Transverse colon (tissue), 4 donors: ENCODE measurements around the gene TBC1D16. TPM values are rescaled to one million over a fixed set of nuclear protein-coding genes. Genes with fewer than 3 reads are reported as not detected.

ENCODE experiments used
- DNase-seq: peaks from one replicate; pipeline ENCODE4 v3.0.0-alpha.2; 2019
- H3K27ac ChIP-seq, 4 donors: fragments of 200-600 bp; sonication (generic); 2 replicates each; pipeline ENCODE4 v1.5.1; 2016 to 2018; ENCODE audit warnings: inconsistent platforms in 4 of 4
- H3K27me3 ChIP-seq: fragments of 200-600 bp; sonication (generic); 2 replicates; pipeline ENCODE4 v1.5.1; 2017; ENCODE audit warnings: inconsistent platforms
- H3K36me3 ChIP-seq, 4 donors: fragments of 200-600 bp; sonication (generic); 2 replicates each; pipeline ENCODE4 v1.5.1; 2017 to 2019; ENCODE audit warnings: inconsistent platforms in 4 of 4
- H3K4me1 ChIP-seq, 4 donors: fragments of 200-600 bp; sonication (generic); 2 replicates each; pipeline ENCODE4 v1.5.1; 2017 to 2020; ENCODE audit warnings: inconsistent platforms in 4 of 4
- H3K4me3 ChIP-seq, 4 donors: fragments of 200-600 bp; sonication (generic); 1 replicate in 1 of 4; 2 replicates in 3 of 4; pipeline versions ENCODE4 v1.5.1 to v1.6.1; 2017 to 2019; ENCODE audit warnings: inconsistent platforms in 4 of 4
- H3K9me3 ChIP-seq, 2 donors: fragments of 200-600 bp; sonication (generic); 2 replicates each; pipeline ENCODE4 v1.5.1; 2017 to 2019; ENCODE audit warnings: inconsistent platforms in 2 of 2
- EP300 ChIP-seq: sonication (generic); formaldehyde crosslinking; IDR thresholded peaks from one replicate; pipeline ENCODE4 v1.6.1; 2017; ENCODE audit warnings: antibody characterized with exemption, low read depth
- POLR2A ChIP-seq: fragments of 450-650 bp; IDR thresholded peaks from one replicate; pipeline ENCODE4 v1.6.1; 2016; ENCODE audit warnings: antibody characterized with exemption, mild to moderate bottlenecking, moderate library complexity
- POLR2AphosphoS5 ChIP-seq, 3 donors: sonication (generic); formaldehyde crosslinking; IDR thresholded peaks; one replicate each; pipeline ENCODE4 v1.6.1; 2016; ENCODE audit warnings: antibody characterized with exemption in 3 of 3
- WGBS, 2 donors: methylation state at CpG; one replicate each; pipeline ENCODE4 v1.1.5; 2018; ENCODE audit warnings: low coverage in 1 of 2; 5-methylcytosine and 5-hydroxymethylcytosine counted together
- in situ Hi-C, 4 donors: fragments of 200-750 bp; cut with MboI; loops; one replicate each; pipeline versions ENCODE4 v1.15.0 to v1.15.1; 2017; ENCODE audit warnings: low sequenced_read_pairs in 3 of 4, low pct_ligation_motif_present in 1 of 4, low pct_unique_long_range_greater_than_20kb in 1 of 4
- intact Hi-C: fragments of 100-400 bp; cut with DNase I; formaldehyde crosslinking; loops from one replicate; pipeline ENCODE4 v1.15.1; 2023; ENCODE audit warnings: low total_unique reads
- total RNA-seq, 4 donors: library from RNA; depleted of rRNA; stranded (reverse); fragments of >200 nt; gene quantifications; one replicate each; pipeline ENCODE4 v1.1.0, GENCODE V29; 2016
- TF ChIP-seq, protein P1 (sequence below), 5 experiments: fragments of 200-600 bp in 3 of 5; fragments of 450-650 bp in 2 of 5; sonication (generic) in 3 of 5; IDR thresholded peaks; 1 replicate in 2 of 5; 2 replicates in 3 of 5; pipeline ENCODE4 v1.5.1; 2016 to 2017; ENCODE audit warnings: antibody characterized with exemption in 5 of 5, inconsistent platforms in 3 of 5, mild to moderate bottlenecking in 2 of 5, moderate library complexity in 1 of 5

Gene TBC1D16
- total RNA-seq, 4 donors from 2014 or later = 12.3 to 22.4 (median 18.1) TPM

DNA sequence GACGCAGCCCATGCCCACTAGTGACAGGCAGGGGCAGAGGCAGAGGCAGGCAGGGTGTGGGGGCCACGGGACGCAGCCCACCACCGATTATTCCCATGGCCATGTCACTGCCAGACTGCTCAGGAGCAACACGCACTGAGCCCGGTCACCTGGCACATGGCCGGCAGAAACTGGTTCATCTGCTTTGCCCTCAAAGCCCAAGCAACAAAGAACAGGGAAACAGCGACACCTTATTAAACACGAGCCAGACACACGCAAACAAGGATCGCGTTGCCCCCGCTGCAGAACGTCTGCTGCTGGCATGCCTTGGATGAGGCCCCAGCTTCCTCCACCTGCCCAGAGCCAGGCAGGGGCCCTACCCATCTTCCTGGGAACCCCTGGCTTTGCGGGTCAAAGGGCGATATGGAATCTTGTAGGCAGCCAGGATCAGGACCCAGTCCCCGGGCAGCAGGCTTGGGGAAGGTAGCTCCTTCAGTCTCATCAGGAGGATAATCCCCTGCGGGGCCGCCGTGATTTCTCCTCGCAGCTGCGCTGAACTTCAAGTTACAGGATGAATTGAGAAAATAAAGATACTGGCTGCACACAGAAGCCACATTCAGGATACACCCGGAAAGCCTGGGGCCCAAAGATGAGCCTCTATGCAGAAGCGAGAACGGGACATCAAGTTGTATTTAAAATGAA is 4.8 kb downstream of the TBC1D16 start:
- no peaks in the 10 kb centered on the region for H3K36me3 ChIP-seq
- WGBS, 2 donors = 63 to 65% methylated on average over 3 to 25 of the region's 25 CpGs
- no peaks in the 10 kb centered on the region for H3K9me3 ChIP-seq
- H3K27ac ChIP-seq = peak overlapping the region in 3 of 4 donors; percentile 43 to 71 (median 64)
- in situ Hi-C loops = no loop called here
- DNase-seq = peak; percentile 74
- intact Hi-C loops = no loop called here
- no peak overlapping the region for H3K4me3 ChIP-seq
- no peaks in the 10 kb centered on the region for H3K27me3 ChIP-seq
- peaks cover 5 to 40% (median 35%) of the 10 kb centered on the region in 4 donors for H3K4me1 ChIP-seq
- TF ChIP-seq, protein P1, sequence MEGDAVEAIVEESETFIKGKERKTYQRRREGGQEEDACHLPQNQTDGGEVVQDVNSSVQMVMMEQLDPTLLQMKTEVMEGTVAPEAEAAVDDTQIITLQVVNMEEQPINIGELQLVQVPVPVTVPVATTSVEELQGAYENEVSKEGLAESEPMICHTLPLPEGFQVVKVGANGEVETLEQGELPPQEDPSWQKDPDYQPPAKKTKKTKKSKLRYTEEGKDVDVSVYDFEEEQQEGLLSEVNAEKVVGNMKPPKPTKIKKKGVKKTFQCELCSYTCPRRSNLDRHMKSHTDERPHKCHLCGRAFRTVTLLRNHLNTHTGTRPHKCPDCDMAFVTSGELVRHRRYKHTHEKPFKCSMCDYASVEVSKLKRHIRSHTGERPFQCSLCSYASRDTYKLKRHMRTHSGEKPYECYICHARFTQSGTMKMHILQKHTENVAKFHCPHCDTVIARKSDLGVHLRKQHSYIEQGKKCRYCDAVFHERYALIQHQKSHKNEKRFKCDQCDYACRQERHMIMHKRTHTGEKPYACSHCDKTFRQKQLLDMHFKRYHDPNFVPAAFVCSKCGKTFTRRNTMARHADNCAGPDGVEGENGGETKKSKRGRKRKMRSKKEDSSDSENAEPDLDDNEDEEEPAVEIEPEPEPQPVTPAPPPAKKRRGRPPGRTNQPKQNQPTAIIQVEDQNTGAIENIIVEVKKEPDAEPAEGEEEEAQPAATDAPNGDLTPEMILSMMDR (IDR thresholded peaks at IDR 0.05) = no peak
- TF ChIP-seq POLR2AphosphoS5 (IDR thresholded peaks at IDR 0.05) = peak in 1 of 3 donors; percentile 17

DNA sequence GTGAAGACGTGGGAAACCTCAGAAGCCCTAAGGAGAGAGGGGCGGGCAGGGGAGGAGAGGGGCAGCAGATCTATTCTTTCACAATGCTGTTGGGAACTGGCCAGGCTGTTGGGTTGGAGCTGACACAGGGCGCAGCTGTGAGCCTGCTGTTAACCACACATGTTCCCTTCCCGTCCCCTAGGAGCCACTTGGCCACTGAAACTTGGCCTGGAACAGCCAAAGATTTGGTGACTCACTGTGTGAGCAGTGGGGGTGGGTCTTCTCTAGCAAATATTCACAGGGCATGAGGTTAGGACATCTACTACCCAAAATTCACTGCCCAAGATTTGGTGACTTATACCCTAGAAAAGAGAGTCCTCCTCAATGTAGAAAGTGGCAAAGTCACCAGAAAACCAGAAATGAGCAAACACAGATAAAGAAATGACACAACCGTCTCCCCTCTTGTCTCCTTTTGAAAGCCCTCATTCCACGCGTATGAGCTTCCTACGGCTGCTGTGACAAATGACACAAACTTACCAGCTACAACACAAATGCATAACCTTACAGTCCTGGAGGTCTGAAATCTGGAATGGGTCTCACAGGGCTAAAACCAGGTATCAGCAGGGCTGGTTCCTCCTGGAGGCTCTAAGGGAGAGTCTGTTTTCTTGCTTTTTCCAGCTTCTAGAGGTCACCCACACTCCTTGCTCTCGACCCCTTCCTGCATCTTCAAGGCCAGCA is 6.3 kb downstream of the TBC1D16 start:
- intact Hi-C loops = no loop called here
- H3K27ac ChIP-seq = peak overlapping the region; percentile 24 to 71 (median 58)
- H3K36me3 ChIP-seq = no peaks in the 10 kb centered on the region
- TF ChIP-seq POLR2A (no peak), POLR2AphosphoS5 (IDR thresholded peaks at IDR 0.05) (peak; percentile 19 to 52 (median 33))
- TF ChIP-seq, protein P1 (IDR thresholded peaks at IDR 0.05) = no peak
- H3K4me1 ChIP-seq = peaks cover 3 to 43% (median 34%) of the 10 kb centered on the region in 4 donors
- no peak overlapping the region for H3K4me3 ChIP-seq
- H3K9me3 ChIP-seq = no peaks in the 10 kb centered on the region
- no peaks in the 10 kb centered on the region for H3K27me3 ChIP-seq
- DNase-seq = peak; percentile 68
- 64 to 83% methylated on average over 1 to 9 of the region's 9 CpGs for WGBS, 2 donors
- in situ Hi-C loops = no loop called here

DNA sequence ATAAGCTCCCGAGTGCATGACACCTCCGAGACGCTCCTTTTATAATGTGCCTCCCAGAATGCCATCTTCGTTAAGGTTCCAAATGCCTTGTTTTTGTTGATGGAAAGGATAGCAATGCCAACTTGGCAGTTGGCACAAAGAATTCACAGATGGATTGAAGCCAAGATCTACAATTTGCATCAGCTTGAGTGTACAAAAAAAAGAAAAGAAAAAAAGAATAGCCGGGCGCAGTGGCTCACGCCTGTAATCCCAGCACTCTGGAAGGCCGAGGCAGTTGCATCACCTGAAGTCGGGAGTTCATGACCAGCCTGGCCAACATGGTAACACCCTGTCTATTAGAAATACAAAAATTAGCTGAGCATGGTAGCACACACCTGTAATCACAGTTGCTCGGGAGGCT is 7.6 kb downstream of the TBC1D16 start:
- DNase-seq = no peak
- intact Hi-C loops = no loop called here

DNA sequence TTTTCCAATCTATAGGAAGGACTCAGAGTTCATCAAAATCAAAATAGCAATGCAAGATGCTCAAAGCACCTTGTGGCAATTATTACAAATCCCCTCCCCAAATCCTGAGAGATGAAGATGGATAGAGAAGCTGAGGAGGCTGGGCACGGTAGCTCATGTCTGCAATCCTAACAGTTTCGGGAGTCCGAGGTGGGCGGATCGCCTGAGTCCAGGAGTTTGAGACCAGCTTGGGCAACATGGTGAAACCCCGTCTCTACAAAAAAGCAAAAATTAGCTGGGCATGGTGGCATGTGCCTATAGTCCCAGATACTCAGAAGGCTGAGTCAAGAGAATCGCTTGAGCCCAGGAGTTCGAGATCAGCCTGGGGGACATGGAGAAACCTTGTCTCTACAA is 8.6 kb downstream of the TBC1D16 start:
- DNase-seq = no peak
- WGBS, 2 donors = 80 to 92% methylated on average over 2 to 8 of the region's 8 CpGs
- intact Hi-C loops = no loop called here
- H3K36me3 ChIP-seq = no peaks in the 10 kb centered on the region
- H3K4me3 ChIP-seq = no peak overlapping the region
- H3K4me1 ChIP-seq = peaks cover 0 to 56% (median 32%) of the 10 kb centered on the region in 4 donors
- no peak for TF ChIP-seq EP300
- TF ChIP-seq POLR2A = no peak
- TF ChIP-seq POLR2AphosphoS5 (IDR thresholded peaks at IDR 0.05) = no peak
- TF ChIP-seq, protein P1 (IDR thresholded peaks at IDR 0.05) = no peak
- no peak overlapping the region for H3K27ac ChIP-seq
- H3K27me3 ChIP-seq = no peaks in the 10 kb centered on the region
- no peaks in the 10 kb centered on the region for H3K9me3 ChIP-seq
- in situ Hi-C loops = no loop called here

More for the DNA sequence above, 7.6 kb downstream of the TBC1D16 start:
- Histone ChIP-seq H3K27me3 (no peaks in the 10 kb centered on the region), H3K4me1 (peaks cover 0 to 54% (median 32%) of the 10 kb centered on the region in 4 donors), H3K27ac (peak overlapping the region; percentile 17 to 71 (median 30)), H3K9me3 (no peaks in the 10 kb centered on the region), H3K36me3 (no peaks in the 10 kb centered on the region), H3K4me3 (no peak overlapping the region)
- 84 to 96% methylated on average over 5 to 10 of the region's 10 CpGs for WGBS, 2 donors
- in situ Hi-C loops = no loop called here
- TF ChIP-seq POLR2A (no peak), EP300 (no peak), POLR2AphosphoS5 (IDR thresholded peaks at IDR 0.05) (no peak)
- TF ChIP-seq, protein P1 (IDR thresholded peaks at IDR 0.05) = no peak
